A549 (cell line): ENCODE measurements around the gene USP22. TPM values are rescaled to one million over a fixed set of nuclear protein-coding genes. Genes with fewer than 3 reads are reported as not detected.

ENCODE experiments used
- ATAC-seq, 2 experiments: fragments of 200-7000 bp in 1 of 2; fragments of >200 bp in 1 of 2; cut with Nextera tagmentation in 1 of 2; cut with Tn5 transposase in 1 of 2; 3 replicates each; pipeline versions ENCODE4 v1.8.0 to v1.9.1; 2018 to 2020; ENCODE audit warnings: mild to moderate bottlenecking in 1 of 2, moderate library complexity in 1 of 2
- CTCF ChIA-PET: fragments of 300-600 bp; sonication (Branson Sonifier 250); formaldehyde crosslinking; extraction: SDS; loops from one replicate; lab custom pipeline; 2021; ENCODE audit warnings: antibody characterized with exemption, inconsistent platforms; lab: Yijun Ruan, JAX
- POLR2A ChIA-PET: fragments of 350-600 bp; formaldehyde crosslinking; extraction: SDS; loops from one replicate; lab custom pipeline; 2021; ENCODE audit warnings: antibody characterized with exemption, inconsistent platforms; lab: Yijun Ruan, JAX
- DNase-seq, 2 experiments: peaks; one replicate each; pipeline versions ENCODE4 v3.0.0 to v3.0.0-alpha.2; 2011 to 2016; ENCODE audit warnings: low read depth in 1 of 2, low spot score in 1 of 2
- FAIRE-seq: peaks from 2 replicates; lab custom pipeline; 2011; peaks lifted over from hg19 to GRCh38; lab: Jason Lieb, UNC
- H3K27ac ChIP-seq, 2 experiments: fragments of >200 bp; sonication (Bioruptor Twin); formaldehyde crosslinking; 3 replicates each; pipeline ENCODE4 v1.5.1; 2016 to 2017
- H3K4me1 ChIP-seq: fragments of >200 bp; sonication (Bioruptor Twin); formaldehyde crosslinking; 3 replicates; pipeline ENCODE4 v1.6.1; 2016
- H3K4me2 ChIP-seq: fragments of >200 bp; sonication (Bioruptor Twin); formaldehyde crosslinking; 3 replicates; pipeline ENCODE4 v1.6.1; 2016
- H3K4me3 ChIP-seq: fragments of >200 bp; sonication (Bioruptor Twin); formaldehyde crosslinking; 3 replicates; pipeline ENCODE4 v1.5.1; 2016
- H3K9me3 ChIP-seq: fragments of >200 bp; sonication (Bioruptor Twin); formaldehyde crosslinking; 3 replicates; pipeline ENCODE4 v1.6.1; 2016
- BCL3 ChIP-seq: fragments of >200 bp; sonication (Bioruptor Twin); formaldehyde crosslinking; IDR thresholded peaks from 3 replicates; pipeline ENCODE4 v1.6.1; 2016
- BHLHE40 ChIP-seq: IDR thresholded peaks from 2 replicates; pipeline ENCODE4 v1.6.1; 2012; ENCODE audit warnings: low read depth, low read length, inconsistent platforms
- CBX2 ChIP-seq: fragments of 200-600 bp; sonication (generic); IDR thresholded peaks from 2 replicates; pipeline ENCODE4 v1.6.1; 2016; ENCODE audit warnings: low read depth, mild to moderate bottlenecking, borderline replicate concordance
- CHD2 ChIP-seq: fragments of 150-350 bp; IDR thresholded peaks from 2 replicates; pipeline ENCODE4 v1.6.1; 2014; ENCODE audit warnings: low read length; ENCODE audit not compliant: partially characterized antibody
- CHD4 ChIP-seq: fragments of 200-600 bp; sonication (generic); IDR thresholded peaks from 2 replicates; pipeline ENCODE4 v1.6.1; 2016; ENCODE audit warnings: antibody characterized with exemption, mild to moderate bottlenecking, borderline replicate concordance
- E2F6 ChIP-seq: IDR thresholded peaks from 2 replicates; pipeline ENCODE4 v1.6.1; 2012; ENCODE audit warnings: low read depth, borderline replicate concordance
- EHMT2 ChIP-seq: fragments of 200-600 bp; sonication (generic); IDR thresholded peaks from 2 replicates; pipeline ENCODE4 v1.6.1; 2016; ENCODE audit warnings: antibody characterized with exemption, low read depth, mild to moderate bottlenecking, moderate library complexity
- EP300 ChIP-seq, 2 experiments: fragments of >200 bp; sonication (Bioruptor Twin); formaldehyde crosslinking; IDR thresholded peaks; 2 replicates in 1 of 2; 3 replicates in 1 of 2; pipeline ENCODE4 v1.6.1; 2016 to 2017
- ESRRA ChIP-seq: fragments of 150-350 bp; IDR thresholded peaks from 2 replicates; pipeline ENCODE4 v1.6.1; 2014; ENCODE audit warnings: mild to moderate bottlenecking, low read length, borderline replicate concordance
- FOSB ChIP-seq: fragments of 250-450 bp; sonication (Bioruptor Pico); IDR thresholded peaks from 2 replicates; pipeline ENCODE4 v1.5.0; 2020; ENCODE audit warnings: mild to moderate bottlenecking, moderate library complexity
- FOXS1 ChIP-seq: fragments of 250-450 bp; sonication (Bioruptor Pico); IDR thresholded peaks from 2 replicates; pipeline ENCODE4 v1.5.0; 2020; ENCODE audit warnings: mild to moderate bottlenecking, moderate library complexity
- HDAC2 ChIP-seq: fragments of 200-600 bp; sonication (generic); IDR thresholded peaks from 2 replicates; pipeline ENCODE4 v1.6.1; 2016
- HEYL ChIP-seq: fragments of 250-450 bp; sonication (Bioruptor Pico); IDR thresholded peaks from 2 replicates; pipeline ENCODE4 v1.8.0; 2021; ENCODE audit warnings: mild to moderate bottlenecking, moderate library complexity
- HOXA7 ChIP-seq: fragments of 250-450 bp; sonication (Bioruptor Pico); IDR thresholded peaks from 2 replicates; pipeline ENCODE4 v1.5.0; 2020; ENCODE audit warnings: mild to moderate bottlenecking, moderate library complexity
- HOXB5 ChIP-seq: fragments of 250-450 bp; sonication (Bioruptor Pico); IDR thresholded peaks from 2 replicates; pipeline ENCODE4 v1.5.0; 2020; ENCODE audit warnings: mild to moderate bottlenecking, moderate library complexity
- JUN ChIP-seq, 2 experiments: fragments of >200 bp; sonication (Bioruptor Twin); formaldehyde crosslinking; IDR thresholded peaks; 2 replicates in 1 of 2; 3 replicates in 1 of 2; pipeline ENCODE4 v1.6.1; 2016 to 2017
- MAFK ChIP-seq: fragments of 450-650 bp; IDR thresholded peaks from 2 replicates; pipeline ENCODE4 v1.6.1; 2014; ENCODE audit not compliant: partially characterized antibody
- MAX ChIP-seq: IDR thresholded peaks from 2 replicates; pipeline ENCODE4 v1.6.1; 2012
- MAZ ChIP-seq: fragments of 150-350 bp; IDR thresholded peaks from 2 replicates; pipeline ENCODE4 v1.6.1; 2014; ENCODE audit warnings: antibody characterized with exemption, low read depth, low read length, borderline replicate concordance
- NFE2L2 ChIP-seq: fragments of 150-350 bp; conservative IDR thresholded peaks from 2 replicates; pipeline ENCODE4 v1.6.1; 2014; ENCODE audit warnings: low read length
- NPAS2 ChIP-seq: fragments of 250-450 bp; sonication (Bioruptor Pico); IDR thresholded peaks from 2 replicates; pipeline ENCODE4 v1.8.0; 2022; ENCODE audit warnings: mild to moderate bottlenecking, moderate library complexity, borderline replicate concordance
- NR3C1 ChIP-seq: fragments of >200 bp; sonication (Bioruptor Twin); formaldehyde crosslinking; IDR thresholded peaks from 3 replicates; pipeline ENCODE4 v1.6.1; 2017
- PHF8 ChIP-seq: fragments of 200-600 bp; sonication (generic); IDR thresholded peaks from 2 replicates; pipeline ENCODE4 v1.6.1; 2016; ENCODE audit warnings: low read depth, mild to moderate bottlenecking, antibody characterized with exemption, moderate library complexity, borderline replicate concordance
- RAD21 ChIP-seq, 2 experiments: fragments of >200 bp in 1 of 2; sonication (Bioruptor Twin) in 1 of 2; formaldehyde crosslinking in 1 of 2; IDR thresholded peaks in 1 of 2; conservative IDR thresholded peaks in 1 of 2; 2 replicates in 1 of 2; 3 replicates in 1 of 2; pipeline ENCODE4 v1.6.1; 2012 to 2018; ENCODE audit warnings: inconsistent platforms in 1 of 2
- RARB ChIP-seq: fragments of 250-450 bp; sonication (Bioruptor Pico); IDR thresholded peaks from 2 replicates; pipeline ENCODE4 v1.8.0; 2021; ENCODE audit warnings: mild to moderate bottlenecking, moderate library complexity
- RCOR1 ChIP-seq: fragments of 150-350 bp; IDR thresholded peaks from 2 replicates; pipeline ENCODE4 v1.6.1; 2014; ENCODE audit warnings: antibody characterized with exemption, low read length, low read depth
- SREBF2 ChIP-seq: fragments of 450-650 bp; IDR thresholded peaks from 2 replicates; pipeline ENCODE4 v1.6.1; 2014; ENCODE audit warnings: mild to moderate bottlenecking, moderate library complexity
- ZSCAN20 ChIP-seq: fragments of 250-450 bp; sonication (Bioruptor Pico); IDR thresholded peaks from 2 replicates; pipeline ENCODE4 v1.8.0; 2022; ENCODE audit warnings: mild to moderate bottlenecking, moderate library complexity
- WGBS: methylation state at CpG from one replicate; pipeline ENCODE4 v1.1.6; 2017; ENCODE audit errors: missing lambda C conversion rate; 5-methylcytosine and 5-hydroxymethylcytosine counted together
- polyA plus RNA-seq, 4 experiments: library from polyadenylated mRNA; depleted of rRNA in 3 of 4; stranded (reverse); fragments of >200 nt; fragmentation: RNase III in 1 of 4; extraction: RNeasy Plus Mini Kit Qiagen cat#74134 plus additional on column Dnase treatment in 1 of 4; gene quantifications; 2 replicates in 3 of 4; 3 replicates in 1 of 4; pipeline ENCODE4 v1.2.3, GENCODE V29; 2011 to 2017
- TF ChIP-seq, protein P1 (sequence below): fragments of >200 bp; sonication (Bioruptor Twin); formaldehyde crosslinking; IDR thresholded peaks from 2 replicates; pipeline ENCODE4 v1.6.1; 2016
- TF ChIP-seq, protein P2 (sequence below): fragments of 250-450 bp; sonication (Bioruptor Pico); IDR thresholded peaks from 2 replicates; pipeline ENCODE4 v1.5.0; 2021; ENCODE audit warnings: mild to moderate bottlenecking, moderate library complexity, borderline replicate concordance

Gene USP22
- polyA plus RNA-seq, 2 of the 4 experiments (the other 2 are of a cell fraction), result 130 to 293 TPM

DNA sequence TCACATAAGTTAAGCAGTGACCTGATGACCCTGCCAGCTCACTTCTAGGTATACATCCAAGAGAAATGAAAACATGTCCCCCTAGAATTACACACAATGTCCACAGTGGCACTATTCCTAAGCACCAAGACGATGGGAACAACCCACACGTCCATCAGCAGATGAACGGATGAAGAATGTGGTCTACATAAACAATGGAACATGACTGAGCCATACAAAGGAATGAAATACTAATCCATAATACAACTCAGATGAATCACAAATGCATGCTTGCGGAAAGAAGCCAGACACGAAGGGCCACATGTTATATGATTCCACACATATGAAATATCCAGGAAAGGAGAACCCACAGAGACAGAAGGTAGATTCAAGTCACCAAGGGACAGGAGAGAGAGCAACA is 17.4 kb downstream of the USP22 start:
- H3K4me3 ChIP-seq, result no peak overlapping the region

DNA sequence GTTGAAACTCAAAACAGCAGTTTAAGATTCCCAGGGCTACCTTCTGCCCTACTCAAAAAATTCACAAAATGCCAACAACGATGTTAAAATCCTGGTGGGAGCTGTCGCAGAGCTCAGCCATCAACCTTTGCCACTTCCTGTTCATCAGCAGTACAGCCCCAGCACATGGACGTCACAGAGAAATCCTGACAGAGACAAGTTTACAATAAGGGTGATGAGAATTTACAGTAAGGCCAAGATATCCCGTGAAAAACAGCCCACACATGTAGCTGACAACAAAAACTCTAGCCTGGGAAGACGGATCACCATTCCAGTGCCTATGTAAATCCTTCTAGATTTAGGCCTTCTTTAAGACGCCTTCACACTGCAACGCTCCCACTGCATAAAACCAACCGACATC is 18.8 kb downstream of the USP22 start:
- Histone ChIP-seq H3K4me2 (no peak overlapping the region), H3K27ac (no peak overlapping the region), H3K4me1 (peaks cover 6% of the 10 kb centered on the region), H3K9me3 (no peaks in the 10 kb centered on the region), H3K4me3 (no peak overlapping the region)
- 80% methylated on average over 8 of the region's 8 CpGs for WGBS
- ChIA-PET POLR2A (interaction anchor here (1.2 kb wide), 1 partner anchor 19 kb away, joined by 5 read pairs; no protein-coding TSS in a partner anchor), CTCF (interaction anchor here (0.5 to 2.6 kb wide), 4 partner anchors 10 to 69 kb away, joined by 4 to 13 read pairs (median 4); partner anchors contain the start of gene USP22)
- FAIRE-seq (no peak), ATAC-seq (no peak), DNase-seq (no peak)
- TF ChIP-seq HDAC2 (no peak), CBX2 (no peak), NFE2L2 (no peak), BHLHE40 (no peak), SREBF2 (no peak), HOXA7 (CRISPR knock-in tag) (no peak), ZSCAN20 (no peak), RCOR1 (no peak), BCL3 (no peak), HOXB5 (CRISPR knock-in tag) (no peak), EHMT2 (no peak), MAZ (no peak), NPAS2 (CRISPR knock-in tag) (no peak), NR3C1 (no peak), ESRRA (no peak), MAFK (no peak), RAD21 (conservative IDR thresholded peaks at IDR 0.05 in 1 of 2, IDR thresholded peaks at IDR 0.05 in 1 of 2) (no peak), CHD2 (no peak)
- TF ChIP-seq, protein P1, sequence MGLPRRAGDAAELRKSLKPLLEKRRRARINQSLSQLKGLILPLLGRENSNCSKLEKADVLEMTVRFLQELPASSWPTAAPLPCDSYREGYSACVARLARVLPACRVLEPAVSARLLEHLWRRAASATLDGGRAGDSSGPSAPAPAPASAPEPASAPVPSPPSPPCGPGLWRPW, result no peak

More for the DNA sequence above, 17.4 kb downstream of the USP22 start:
- CTCF ChIA-PET, result interaction anchor here (1.4 kb wide), 1 partner anchor 19 kb away, joined by 5 read pairs; no protein-coding TSS in a partner anchor
- FAIRE-seq (peak; percentile 54), ATAC-seq (no peak), DNase-seq (no peak)
- Histone ChIP-seq H3K4me2 (no peak overlapping the region), H3K27ac (no peak overlapping the region), H3K4me1 (peaks cover 20% of the 10 kb centered on the region), H3K9me3 (no peaks in the 10 kb centered on the region)
- POLR2A ChIA-PET, result interaction anchor here (2.1 kb wide), 1 partner anchor 18 kb away, joined by 7 read pairs; the partner anchor contains the start of gene USP22
- 89% methylated on average over 5 of the region's 5 CpGs for WGBS
- TF ChIP-seq JUN (IDR thresholded peaks at IDR 0.05) (0 out of 5 replicates have a peak, but pooled peaks of 1 of the 2 experiments have one; percentile 1), HOXB5 (CRISPR knock-in tag) (no peak)

- FAIRE-seq, result no peak
- ATAC-seq, result no peak
- Histone ChIP-seq H3K4me2 (no peak overlapping the region), H3K27ac (no peak overlapping the region), H3K4me3 (no peak overlapping the region), H3K4me1 (no peaks in the 10 kb centered on the region), H3K9me3 (no peaks in the 10 kb centered on the region)
- ChIA-PET CTCF (interaction anchor here (1.0 to 4.4 kb wide), 5 partner anchors 11 to 28 kb away, joined by 3 to 23 read pairs (median 8); partner anchors contain the start of gene USP22), POLR2A (no interaction called here)
- DNase-seq, result no peak
- 80% methylated on average over 7 of the region's 7 CpGs for WGBS
- no peak for TF ChIP-seq FOSB (CRISPR knock-in tag)
- no peak for TF ChIP-seq SREBF2
- TF ChIP-seq HDAC2, result no peak
- TF ChIP-seq, protein P2, sequence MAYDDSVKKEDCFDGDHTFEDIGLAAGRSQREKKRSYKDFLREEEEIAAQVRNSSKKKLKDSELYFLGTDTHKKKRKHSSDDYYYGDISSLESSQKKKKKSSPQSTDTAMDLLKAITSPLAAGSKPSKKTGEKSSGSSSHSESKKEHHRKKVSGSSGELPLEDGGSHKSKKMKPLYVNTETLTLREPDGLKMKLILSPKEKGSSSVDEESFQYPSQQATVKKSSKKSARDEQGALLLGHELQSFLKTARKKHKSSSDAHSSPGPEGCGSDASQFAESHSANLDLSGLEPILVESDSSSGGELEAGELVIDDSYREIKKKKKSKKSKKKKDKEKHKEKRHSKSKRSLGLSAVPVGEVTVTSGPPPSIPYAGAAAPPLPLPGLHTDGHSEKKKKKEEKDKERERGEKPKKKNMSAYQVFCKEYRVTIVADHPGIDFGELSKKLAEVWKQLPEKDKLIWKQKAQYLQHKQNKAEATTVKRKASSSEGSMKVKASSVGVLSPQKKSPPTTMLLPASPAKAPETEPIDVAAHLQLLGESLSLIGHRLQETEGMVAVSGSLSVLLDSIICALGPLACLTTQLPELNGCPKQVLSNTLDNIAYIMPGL (CRISPR knock-in tag), result no peak
- no peak for TF ChIP-seq PHF8
- no peak for TF ChIP-seq CHD2
- TF ChIP-seq EP300 (IDR thresholded peaks at IDR 0.05), result no peak
- no peak for TF ChIP-seq FOXS1 (CRISPR knock-in tag)
- no peak for TF ChIP-seq RAD21 (conservative IDR thresholded peaks at IDR 0.05 in 1 of 2, IDR thresholded peaks at IDR 0.05 in 1 of 2)
- TF ChIP-seq RARB (CRISPR knock-in tag), result no peak
- TF ChIP-seq MAFK, result no peak
- TF ChIP-seq NFE2L2, result no peak
- no peak for TF ChIP-seq HEYL (CRISPR knock-in tag)
- TF ChIP-seq MAX, result no peak
- no peak for TF ChIP-seq E2F6
- TF ChIP-seq CHD4, result no peak
- no peak for TF ChIP-seq MAZ
Measured at GRCh38 chr17:21021208-21021803, 21.5 kb downstream of the USP22 start.
